ENCODE data around the gene SLC13A2.

DNA sequence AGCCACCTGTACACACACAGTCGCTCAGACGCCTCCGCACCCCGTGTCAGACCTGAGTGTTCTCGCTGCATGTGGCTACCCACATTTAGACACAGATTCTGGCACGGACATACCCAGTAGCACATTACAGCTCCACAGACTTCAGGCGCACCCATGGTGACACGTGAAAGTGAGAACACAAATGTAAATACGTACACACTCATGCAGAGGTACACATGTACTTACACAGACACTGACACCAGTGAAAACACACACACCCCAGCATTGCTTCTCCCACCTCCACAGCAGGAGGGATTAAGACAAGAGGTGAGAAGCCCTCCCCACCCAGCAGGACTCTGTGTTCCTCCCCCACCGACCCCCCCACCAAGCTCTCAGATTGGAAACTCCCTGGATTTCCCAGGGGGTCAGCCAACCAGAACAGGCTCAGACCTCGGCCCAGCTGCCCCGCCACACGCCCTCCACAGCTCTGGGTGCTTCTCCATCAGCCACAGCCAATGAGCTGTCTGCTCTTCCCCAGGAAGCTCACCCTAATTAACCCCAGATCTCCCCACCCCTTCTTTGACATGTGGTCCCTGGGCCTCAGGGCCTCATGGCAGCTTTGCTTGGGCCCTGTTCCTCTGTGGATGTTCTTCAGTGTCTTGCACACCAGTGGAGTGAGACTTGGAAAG is 27.4 kb downstream of the SLC13A2 start:
- TF ChIP-seq, protein P1, sequence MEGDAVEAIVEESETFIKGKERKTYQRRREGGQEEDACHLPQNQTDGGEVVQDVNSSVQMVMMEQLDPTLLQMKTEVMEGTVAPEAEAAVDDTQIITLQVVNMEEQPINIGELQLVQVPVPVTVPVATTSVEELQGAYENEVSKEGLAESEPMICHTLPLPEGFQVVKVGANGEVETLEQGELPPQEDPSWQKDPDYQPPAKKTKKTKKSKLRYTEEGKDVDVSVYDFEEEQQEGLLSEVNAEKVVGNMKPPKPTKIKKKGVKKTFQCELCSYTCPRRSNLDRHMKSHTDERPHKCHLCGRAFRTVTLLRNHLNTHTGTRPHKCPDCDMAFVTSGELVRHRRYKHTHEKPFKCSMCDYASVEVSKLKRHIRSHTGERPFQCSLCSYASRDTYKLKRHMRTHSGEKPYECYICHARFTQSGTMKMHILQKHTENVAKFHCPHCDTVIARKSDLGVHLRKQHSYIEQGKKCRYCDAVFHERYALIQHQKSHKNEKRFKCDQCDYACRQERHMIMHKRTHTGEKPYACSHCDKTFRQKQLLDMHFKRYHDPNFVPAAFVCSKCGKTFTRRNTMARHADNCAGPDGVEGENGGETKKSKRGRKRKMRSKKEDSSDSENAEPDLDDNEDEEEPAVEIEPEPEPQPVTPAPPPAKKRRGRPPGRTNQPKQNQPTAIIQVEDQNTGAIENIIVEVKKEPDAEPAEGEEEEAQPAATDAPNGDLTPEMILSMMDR (conservative IDR thresholded peaks at IDR 0.05; ENCODE audit: low read length) = no peak
- no peak for TF ChIP-seq EZH2phosphoT487 (IDR thresholded peaks at IDR 0.05; ENCODE audit: borderline replicate concordance)

All from Loucy (cell line).